ENCODE data around the gene FANCC.

DNA sequence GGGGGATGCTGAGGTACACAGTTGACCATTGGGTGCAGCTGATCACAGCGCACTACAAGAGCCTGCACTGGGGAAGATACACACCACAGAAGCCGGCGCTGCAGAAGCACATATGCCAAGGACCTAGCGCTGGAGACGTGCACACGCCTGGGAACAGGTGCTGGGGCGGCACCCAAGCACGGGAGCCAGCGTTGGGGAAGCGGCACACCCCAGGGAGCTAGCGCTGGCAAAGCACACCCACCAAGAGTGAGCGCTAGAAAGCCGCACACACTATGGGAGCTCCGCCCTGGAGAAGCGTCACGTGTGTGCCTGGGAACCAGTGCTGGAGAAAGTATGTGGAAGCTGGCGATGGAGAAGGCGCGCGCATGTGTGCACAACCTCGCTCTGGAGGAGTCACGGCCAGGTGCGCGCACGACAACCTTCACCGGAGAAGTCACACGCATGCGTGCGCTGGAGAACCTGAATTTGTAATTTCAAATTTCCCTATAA is 4.5 kb downstream of the FANCC start:
- TF ChIP-seq, protein P1, sequence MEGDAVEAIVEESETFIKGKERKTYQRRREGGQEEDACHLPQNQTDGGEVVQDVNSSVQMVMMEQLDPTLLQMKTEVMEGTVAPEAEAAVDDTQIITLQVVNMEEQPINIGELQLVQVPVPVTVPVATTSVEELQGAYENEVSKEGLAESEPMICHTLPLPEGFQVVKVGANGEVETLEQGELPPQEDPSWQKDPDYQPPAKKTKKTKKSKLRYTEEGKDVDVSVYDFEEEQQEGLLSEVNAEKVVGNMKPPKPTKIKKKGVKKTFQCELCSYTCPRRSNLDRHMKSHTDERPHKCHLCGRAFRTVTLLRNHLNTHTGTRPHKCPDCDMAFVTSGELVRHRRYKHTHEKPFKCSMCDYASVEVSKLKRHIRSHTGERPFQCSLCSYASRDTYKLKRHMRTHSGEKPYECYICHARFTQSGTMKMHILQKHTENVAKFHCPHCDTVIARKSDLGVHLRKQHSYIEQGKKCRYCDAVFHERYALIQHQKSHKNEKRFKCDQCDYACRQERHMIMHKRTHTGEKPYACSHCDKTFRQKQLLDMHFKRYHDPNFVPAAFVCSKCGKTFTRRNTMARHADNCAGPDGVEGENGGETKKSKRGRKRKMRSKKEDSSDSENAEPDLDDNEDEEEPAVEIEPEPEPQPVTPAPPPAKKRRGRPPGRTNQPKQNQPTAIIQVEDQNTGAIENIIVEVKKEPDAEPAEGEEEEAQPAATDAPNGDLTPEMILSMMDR (IDR thresholded peaks at IDR 0.05 in 2 of 3, conservative IDR thresholded peaks at IDR 0.05 in 1 of 3; ENCODE audit: borderline replicate concordance in 1 of 3, insufficient read depth in 1 of 3, low read depth in 2 of 3, low read length in 2 of 3) = no peak
- no peak for TF ChIP-seq SIN3A (IDR thresholded peaks at IDR 0.05; ENCODE audit: low read depth)
- TF ChIP-seq POLR2AphosphoS5 (IDR thresholded peaks at IDR 0.05; ENCODE audit: low read depth, low read length) = 0 out of 2 replicates have a peak, but pooled peaks have one; percentile 18
- TF ChIP-seq, protein P2, sequence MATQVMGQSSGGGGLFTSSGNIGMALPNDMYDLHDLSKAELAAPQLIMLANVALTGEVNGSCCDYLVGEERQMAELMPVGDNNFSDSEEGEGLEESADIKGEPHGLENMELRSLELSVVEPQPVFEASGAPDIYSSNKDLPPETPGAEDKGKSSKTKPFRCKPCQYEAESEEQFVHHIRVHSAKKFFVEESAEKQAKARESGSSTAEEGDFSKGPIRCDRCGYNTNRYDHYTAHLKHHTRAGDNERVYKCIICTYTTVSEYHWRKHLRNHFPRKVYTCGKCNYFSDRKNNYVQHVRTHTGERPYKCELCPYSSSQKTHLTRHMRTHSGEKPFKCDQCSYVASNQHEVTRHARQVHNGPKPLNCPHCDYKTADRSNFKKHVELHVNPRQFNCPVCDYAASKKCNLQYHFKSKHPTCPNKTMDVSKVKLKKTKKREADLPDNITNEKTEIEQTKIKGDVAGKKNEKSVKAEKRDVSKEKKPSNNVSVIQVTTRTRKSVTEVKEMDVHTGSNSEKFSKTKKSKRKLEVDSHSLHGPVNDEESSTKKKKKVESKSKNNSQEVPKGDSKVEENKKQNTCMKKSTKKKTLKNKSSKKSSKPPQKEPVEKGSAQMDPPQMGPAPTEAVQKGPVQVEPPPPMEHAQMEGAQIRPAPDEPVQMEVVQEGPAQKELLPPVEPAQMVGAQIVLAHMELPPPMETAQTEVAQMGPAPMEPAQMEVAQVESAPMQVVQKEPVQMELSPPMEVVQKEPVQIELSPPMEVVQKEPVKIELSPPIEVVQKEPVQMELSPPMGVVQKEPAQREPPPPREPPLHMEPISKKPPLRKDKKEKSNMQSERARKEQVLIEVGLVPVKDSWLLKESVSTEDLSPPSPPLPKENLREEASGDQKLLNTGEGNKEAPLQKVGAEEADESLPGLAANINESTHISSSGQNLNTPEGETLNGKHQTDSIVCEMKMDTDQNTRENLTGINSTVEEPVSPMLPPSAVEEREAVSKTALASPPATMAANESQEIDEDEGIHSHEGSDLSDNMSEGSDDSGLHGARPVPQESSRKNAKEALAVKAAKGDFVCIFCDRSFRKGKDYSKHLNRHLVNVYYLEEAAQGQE (IDR thresholded peaks at IDR 0.05; ENCODE audit: low read depth) = no peak
